Astrocyte of the cerebellum (primary cell): ENCODE measurements around the gene CDH4.

Experiments
- DNase-seq: peaks from one replicate; pipeline ENCODE4 v3.0.0-alpha.2; 2011; ENCODE audit warnings: low read depth
- H3K4me3 ChIP-seq: 2 replicates; pipeline ENCODE4 v1.5.1; 2011; ENCODE audit warnings: mild to moderate bottlenecking, low read depth, low read length, moderate library complexity
- in situ Hi-C: cut with HindIII; loops from 2 replicates; pipeline ENCODE4 v1.10.0; 2017; ENCODE audit warnings: low sequenced_read_pairs
- TF ChIP-seq, protein P1 (sequence below): IDR thresholded peaks from 2 replicates; pipeline ENCODE4 v1.5.1; 2012; ENCODE audit warnings: low read length, low read depth, moderate library complexity, mild to moderate bottlenecking; ENCODE audit errors: missing control alignments

The CDH4 gene

DNA sequence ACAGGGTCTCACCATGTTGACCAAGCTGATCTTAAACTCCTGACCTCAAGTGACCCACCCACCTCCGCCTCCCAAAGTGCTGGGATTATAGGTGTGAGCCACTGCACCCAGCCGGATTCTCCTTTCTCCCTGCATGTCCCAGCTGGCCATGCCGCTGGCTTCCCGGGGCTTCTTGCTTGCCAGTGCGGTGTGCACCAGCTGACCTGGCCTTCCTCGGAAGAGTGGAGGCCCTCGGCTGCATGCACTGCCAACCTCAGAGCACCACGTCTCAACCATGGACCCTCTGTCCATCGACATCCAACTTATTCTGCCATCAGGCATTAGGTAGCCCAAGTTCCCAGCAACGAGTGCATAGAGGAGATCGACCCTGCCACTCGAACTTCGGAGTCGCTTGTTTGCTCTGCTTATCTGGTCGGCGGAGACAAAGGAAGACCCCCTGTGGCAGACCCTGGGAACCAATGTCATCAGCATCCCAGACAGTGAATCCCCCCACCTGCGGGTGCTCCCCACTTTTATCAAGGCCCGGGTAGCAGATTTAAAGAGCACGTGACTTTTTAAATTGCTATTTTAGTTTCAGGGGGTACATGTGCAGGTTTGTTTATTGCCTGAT is 307.8 kb downstream of the CDH4 start:
- H3K4me3 ChIP-seq = no peak overlapping the region
- TF ChIP-seq, protein P1, sequence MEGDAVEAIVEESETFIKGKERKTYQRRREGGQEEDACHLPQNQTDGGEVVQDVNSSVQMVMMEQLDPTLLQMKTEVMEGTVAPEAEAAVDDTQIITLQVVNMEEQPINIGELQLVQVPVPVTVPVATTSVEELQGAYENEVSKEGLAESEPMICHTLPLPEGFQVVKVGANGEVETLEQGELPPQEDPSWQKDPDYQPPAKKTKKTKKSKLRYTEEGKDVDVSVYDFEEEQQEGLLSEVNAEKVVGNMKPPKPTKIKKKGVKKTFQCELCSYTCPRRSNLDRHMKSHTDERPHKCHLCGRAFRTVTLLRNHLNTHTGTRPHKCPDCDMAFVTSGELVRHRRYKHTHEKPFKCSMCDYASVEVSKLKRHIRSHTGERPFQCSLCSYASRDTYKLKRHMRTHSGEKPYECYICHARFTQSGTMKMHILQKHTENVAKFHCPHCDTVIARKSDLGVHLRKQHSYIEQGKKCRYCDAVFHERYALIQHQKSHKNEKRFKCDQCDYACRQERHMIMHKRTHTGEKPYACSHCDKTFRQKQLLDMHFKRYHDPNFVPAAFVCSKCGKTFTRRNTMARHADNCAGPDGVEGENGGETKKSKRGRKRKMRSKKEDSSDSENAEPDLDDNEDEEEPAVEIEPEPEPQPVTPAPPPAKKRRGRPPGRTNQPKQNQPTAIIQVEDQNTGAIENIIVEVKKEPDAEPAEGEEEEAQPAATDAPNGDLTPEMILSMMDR = no peak
- no peak for DNase-seq
- in situ Hi-C loops = loop anchor here (5.0 kb wide), 2 partner anchors 67 to 93 kb away; no protein-coding TSS in a partner anchor

DNA sequence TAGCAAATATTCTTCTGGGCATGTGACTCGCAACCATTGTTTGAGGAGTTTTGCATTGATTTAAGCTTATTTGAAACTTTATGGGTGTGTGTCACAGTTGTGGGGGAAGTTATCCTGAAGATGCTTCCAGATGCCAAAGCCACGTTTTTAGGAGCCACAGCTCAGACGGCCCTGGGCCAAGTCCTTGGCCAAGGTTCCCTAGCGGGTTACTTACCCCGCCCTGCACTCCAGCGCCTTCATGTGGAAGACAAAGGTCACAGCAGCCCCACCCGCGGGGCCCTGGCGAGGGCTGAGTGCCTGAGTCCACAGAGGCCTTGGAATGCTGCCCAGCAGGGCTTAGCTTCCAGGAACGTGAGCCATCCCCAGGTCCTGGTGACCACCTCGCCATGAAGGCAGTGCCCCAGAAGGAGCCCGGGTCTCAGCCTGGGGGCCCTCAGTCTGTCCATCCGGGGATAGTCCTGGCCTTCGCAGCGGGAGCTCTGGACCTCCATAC is 308.3 kb downstream of the CDH4 start:
- in situ Hi-C loops = loop anchor here (5.0 kb wide), 2 partner anchors 67 to 93 kb away; no protein-coding TSS in a partner anchor
- peak; percentile 26 for DNase-seq
- H3K4me3 ChIP-seq = no peak overlapping the region
- TF ChIP-seq, protein P1 = peak; percentile 42

DNA sequence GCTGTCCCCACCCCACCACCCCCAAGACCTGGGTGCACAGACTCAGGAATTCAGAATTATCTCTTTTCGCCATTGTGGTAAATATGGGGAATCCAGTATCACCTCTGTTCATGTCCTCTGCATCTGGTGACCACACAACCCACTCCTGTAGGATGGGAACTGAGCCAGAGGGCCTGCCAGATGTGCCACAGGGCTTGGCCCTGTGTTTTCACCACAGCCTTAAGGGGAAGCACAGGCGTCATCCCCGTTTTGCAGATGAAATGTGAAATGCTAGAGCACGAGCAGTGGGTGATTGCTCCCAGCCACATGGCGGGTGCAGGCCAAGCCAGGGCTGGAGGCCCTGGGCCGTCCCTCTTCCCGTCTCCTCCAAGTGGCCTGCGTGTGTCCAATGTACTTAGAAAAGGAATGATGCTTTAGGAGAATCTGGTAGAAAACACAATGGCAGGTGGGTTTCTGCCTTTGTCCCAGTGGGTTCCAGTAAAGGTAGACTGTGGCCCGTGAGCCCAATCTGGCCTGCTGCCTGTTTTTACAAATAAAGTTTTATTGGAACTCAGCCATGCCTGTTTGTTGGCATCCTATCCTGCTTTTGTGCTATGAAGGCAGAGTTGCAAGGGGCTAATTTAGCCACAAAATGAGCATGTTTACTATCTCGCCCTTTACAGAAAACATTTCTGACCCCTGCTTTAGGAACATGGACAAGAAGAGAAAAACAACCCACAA is 309.2 kb downstream of the CDH4 start:
- TF ChIP-seq, protein P1 = no peak
- no peak overlapping the region for H3K4me3 ChIP-seq
- no peak for DNase-seq
- in situ Hi-C loops = loop anchor here (5.0 kb wide), 2 partner anchors 66 to 94 kb away; no protein-coding TSS in a partner anchor

DNA sequence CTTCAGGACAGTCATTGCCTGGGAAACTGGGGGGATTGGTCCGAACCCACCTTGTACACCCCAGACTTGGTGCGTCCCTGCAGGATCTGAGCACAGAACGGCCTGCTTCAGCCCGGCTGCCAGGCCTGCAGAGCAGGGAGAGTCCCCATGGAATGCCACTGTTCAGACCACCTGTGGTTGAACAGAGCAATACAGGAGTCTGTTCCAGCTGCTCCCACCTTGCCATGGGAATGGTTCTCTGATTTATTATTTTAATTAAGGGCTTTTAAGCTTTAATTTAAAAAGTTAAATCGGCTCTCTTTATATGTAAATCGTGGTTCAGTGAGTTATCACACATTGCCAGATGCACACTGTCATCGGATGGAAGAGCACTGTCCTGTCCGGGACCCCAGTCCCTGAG is 310.4 kb downstream of the CDH4 start:
- TF ChIP-seq, protein P1 = no peak
- in situ Hi-C loops = loop anchor here (5.0 kb wide), 2 partner anchors 65 to 95 kb away; no protein-coding TSS in a partner anchor
- no peak for DNase-seq
- H3K4me3 ChIP-seq = no peak overlapping the region

DNA sequence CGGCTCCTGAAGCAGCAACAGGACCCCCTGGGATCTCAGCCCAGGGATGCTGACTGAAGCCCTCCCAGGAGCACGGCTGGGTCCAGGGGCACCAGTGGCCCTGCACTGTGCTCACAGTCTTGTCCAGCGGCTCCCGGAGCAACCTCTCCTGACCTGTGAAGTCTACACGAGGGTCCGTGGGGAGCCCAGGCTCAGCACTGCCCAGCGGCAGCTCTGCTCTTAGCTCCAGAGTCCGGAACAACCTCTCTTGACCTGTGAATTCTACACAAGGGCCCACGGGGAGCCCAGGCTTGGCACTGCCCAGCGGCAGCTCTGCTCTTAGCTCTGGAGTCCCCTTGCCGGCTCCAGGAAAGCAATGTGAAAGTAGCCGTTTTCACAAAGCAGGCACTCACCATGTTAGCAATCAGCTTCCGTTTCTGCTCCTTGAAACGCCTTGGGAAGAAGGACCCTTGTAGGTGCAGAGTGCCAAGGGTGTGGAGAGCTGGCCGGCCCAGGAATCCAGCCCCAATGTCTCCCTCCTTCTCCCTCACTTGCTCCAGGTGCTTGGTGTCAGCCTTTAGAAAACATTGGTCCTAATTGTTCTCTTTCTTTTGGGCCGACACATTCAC is 310.9 kb downstream of the CDH4 start:
- DNase-seq = no peak
- H3K4me3 ChIP-seq = no peak overlapping the region
- in situ Hi-C loops = loop anchor here (5.0 kb wide), 2 partner anchors 64 to 96 kb away; no protein-coding TSS in a partner anchor
- TF ChIP-seq, protein P1 = no peak

DNA sequence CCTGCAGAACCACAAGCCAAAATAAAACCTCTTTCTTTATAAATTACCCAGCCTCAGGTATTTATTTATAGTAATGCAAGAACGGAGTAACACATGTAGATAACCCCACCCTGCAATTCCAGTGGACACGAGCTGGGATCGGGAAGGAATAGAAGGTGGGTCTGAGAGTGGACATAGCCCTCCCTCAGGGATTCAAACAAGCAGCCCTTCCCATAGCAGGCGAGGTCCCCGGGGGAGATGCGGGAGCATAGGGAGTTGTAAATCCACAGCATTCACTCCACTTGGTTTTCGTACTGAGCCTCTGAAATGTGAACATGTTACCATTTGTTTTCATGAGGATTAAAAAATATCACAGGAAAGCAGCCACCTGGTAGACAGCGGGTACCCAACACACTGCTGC is 312.6 kb downstream of the CDH4 start:
- TF ChIP-seq, protein P1 = no peak
- DNase-seq = no peak
- in situ Hi-C loops = loop anchor here (5.0 kb wide), 2 partner anchors 63 to 97 kb away; no protein-coding TSS in a partner anchor
- no peak overlapping the region for H3K4me3 ChIP-seq
